Measurements from ENCODE around the gene FBXO38. TPM values are rescaled to one million over a fixed set of nuclear protein-coding genes. Genes with fewer than 3 reads are reported as not detected.

The FBXO38 gene
- total and polyA plus RNA-seq, 12 donors = 12.3 to 88.2 (median 41.9) TPM

DNA sequence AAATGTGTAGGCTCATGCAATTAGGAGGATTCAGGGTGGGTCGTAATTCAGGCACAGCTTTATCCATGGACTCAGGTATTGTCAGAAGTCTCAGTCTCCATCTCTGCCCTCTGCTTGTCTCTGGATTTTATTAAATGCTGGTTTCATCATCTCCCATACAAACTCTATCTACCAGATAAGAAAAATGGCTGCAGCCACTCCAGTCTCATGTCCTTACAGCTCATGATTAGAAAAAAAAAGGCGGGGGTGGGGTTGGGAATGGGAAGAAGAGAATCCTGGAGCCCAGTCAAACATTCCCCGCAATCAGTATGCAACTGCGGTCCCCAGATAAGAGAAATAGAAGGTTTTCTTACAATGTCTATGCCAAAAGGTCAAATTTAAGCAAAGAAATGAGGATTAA, 7.6 kb upstream of the FBXO38 start:
- Histone ChIP-seq H3K36me3 (replicated peaks in 1 of 2) (no peaks in the 10 kb centered on the region), H3K4me1 (replicated peaks in 1 of 2) (peaks cover 0 to 8% of the 10 kb centered on the region in 2 donors), H3K9me3 (replicated peaks in 1 of 3) (no peaks in the 10 kb centered on the region), H3K27ac (no peak overlapping the region), H3K27me3 (no peaks in the 10 kb centered on the region), H3K4me3 (no peak overlapping the region)
- intact Hi-C loops (cut with DNase I) = loop anchor here in 1 of 2 donors (10.0 kb wide), 1 partner anchor 201 kb away; no protein-coding TSS in a partner anchor
- 77 to 87% (median 86%) methylated on average over 4 of the region's 4 CpGs for whole genome bisulfite sequencing, 4 donors
- TF ChIP-seq, protein P1, sequence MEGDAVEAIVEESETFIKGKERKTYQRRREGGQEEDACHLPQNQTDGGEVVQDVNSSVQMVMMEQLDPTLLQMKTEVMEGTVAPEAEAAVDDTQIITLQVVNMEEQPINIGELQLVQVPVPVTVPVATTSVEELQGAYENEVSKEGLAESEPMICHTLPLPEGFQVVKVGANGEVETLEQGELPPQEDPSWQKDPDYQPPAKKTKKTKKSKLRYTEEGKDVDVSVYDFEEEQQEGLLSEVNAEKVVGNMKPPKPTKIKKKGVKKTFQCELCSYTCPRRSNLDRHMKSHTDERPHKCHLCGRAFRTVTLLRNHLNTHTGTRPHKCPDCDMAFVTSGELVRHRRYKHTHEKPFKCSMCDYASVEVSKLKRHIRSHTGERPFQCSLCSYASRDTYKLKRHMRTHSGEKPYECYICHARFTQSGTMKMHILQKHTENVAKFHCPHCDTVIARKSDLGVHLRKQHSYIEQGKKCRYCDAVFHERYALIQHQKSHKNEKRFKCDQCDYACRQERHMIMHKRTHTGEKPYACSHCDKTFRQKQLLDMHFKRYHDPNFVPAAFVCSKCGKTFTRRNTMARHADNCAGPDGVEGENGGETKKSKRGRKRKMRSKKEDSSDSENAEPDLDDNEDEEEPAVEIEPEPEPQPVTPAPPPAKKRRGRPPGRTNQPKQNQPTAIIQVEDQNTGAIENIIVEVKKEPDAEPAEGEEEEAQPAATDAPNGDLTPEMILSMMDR (IDR thresholded peaks at IDR 0.05) = no peak
- no peak for TF ChIP-seq POLR2A (IDR thresholded peaks at IDR 0.05)
- DNase-seq = peak in 1 of 7 donors; percentile 13

DNA sequence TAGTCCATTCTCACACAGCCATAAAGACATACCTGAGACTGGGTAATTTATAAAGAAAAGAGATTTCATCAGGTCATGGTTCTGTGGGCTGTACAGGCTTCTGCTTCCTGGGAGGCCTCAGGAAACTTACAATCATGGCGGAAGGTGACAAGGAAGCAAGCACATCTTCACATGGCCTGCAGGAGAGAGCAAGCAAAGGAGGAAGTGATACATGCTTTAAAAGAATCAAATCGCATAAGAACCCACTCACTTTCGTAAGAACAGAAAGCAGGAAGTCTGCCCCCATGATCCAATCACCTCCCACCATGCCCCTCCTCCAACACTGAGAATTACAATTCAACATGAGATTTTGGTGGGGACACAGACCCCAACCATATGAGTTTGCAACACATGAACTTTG, 5.1 kb upstream of the FBXO38 start:
- 85 to 92% (median 89%) methylated on average over 3 of the region's 3 CpGs for WGBS, 4 donors
- DNase-seq = no peak
- Histone ChIP-seq H3K9me3 (replicated peaks in 1 of 3) (no peaks in the 10 kb centered on the region), H3K27ac (no peak overlapping the region), H3K27me3 (no peaks in the 10 kb centered on the region), H3K4me1 (replicated peaks in 1 of 2) (peaks cover 0 to 15% of the 10 kb centered on the region in 2 donors), H3K36me3 (replicated peaks in 1 of 2) (no peaks in the 10 kb centered on the region), H3K4me3 (no peak overlapping the region)
- TF ChIP-seq POLR2A (IDR thresholded peaks at IDR 0.05) = no peak
- TF ChIP-seq, protein P1 (IDR thresholded peaks at IDR 0.05) = no peak
- intact Hi-C loops (cut with DNase I) = loop anchor here in 1 of 2 donors (10.0 kb wide), 1 partner anchor 204 kb away; no protein-coding TSS in a partner anchor

DNA sequence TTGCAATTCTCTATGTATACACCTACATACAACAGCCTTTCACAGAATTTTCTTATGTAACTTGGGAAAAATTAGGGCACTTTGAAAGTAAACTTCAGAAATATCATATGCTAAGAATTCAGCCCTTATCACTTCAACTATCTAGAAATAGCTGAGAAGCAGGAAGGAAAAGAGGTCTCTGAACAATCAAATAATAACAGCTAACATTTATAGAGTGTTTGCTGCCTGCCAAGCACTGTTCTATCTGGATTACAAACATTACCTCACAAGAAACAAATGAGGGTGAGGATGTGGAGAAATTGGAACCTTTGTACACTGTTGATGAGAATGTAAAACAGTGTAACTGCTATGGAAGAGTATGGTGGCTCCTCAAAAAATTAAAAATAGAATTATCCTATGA, 4.4 kb upstream of the FBXO38 start:
- H3K4me1 ChIP-seq (replicated peaks in 1 of 2) = peaks cover under 1 to 12% of the 10 kb centered on the region in 2 donors
- intact Hi-C loops (cut with DNase I) = loop anchor here in 1 of 2 donors (10.0 kb wide), 1 partner anchor 205 kb away; no protein-coding TSS in a partner anchor

DNA sequence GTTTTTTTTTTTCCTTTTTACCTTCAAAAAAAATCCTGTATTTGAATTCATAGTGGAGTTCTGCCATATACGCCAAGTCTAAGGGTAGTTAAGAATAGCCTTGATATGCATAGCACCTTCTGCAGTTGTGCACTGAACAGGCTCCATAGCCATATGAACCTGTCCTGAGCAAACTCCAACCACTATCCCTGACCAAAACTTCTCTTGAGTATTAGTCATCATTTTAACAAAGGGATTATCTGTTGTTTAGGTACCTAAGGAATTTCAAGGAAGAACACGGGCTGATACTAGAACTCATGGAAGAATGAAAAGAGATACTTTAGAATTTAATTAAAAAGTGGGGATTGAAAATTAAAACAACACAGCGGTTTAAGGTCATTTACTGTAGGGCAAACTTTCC, 1.9 kb upstream of the FBXO38 start:
- intact Hi-C loops (cut with DNase I) = no loop called here

More for the DNA sequence above, 4.4 kb upstream of the FBXO38 start:
- Histone ChIP-seq H3K36me3 (replicated peaks in 1 of 2) (no peaks in the 10 kb centered on the region), H3K27me3 (no peaks in the 10 kb centered on the region), H3K27ac (no peak overlapping the region), H3K9me3 (replicated peaks in 1 of 3) (no peaks in the 10 kb centered on the region), H3K4me3 (no peak overlapping the region)
- TF ChIP-seq, protein P1 (IDR thresholded peaks at IDR 0.05) = no peak
- TF ChIP-seq POLR2A (IDR thresholded peaks at IDR 0.05) = no peak
- DNase-seq = no peak

More for the DNA sequence above, 1.9 kb upstream of the FBXO38 start:
- DNase-seq = no peak
- no peak overlapping the region for H3K4me3 ChIP-seq
- no peaks in the 10 kb centered on the region for H3K9me3 ChIP-seq (replicated peaks in 1 of 3)
- H3K27me3 ChIP-seq = no peaks in the 10 kb centered on the region
- H3K36me3 ChIP-seq (replicated peaks in 1 of 2) = no peaks in the 10 kb centered on the region
- H3K27ac ChIP-seq = no peak overlapping the region
- WGBS, 4 donors = 94 to 98% (median 97%) methylated on average over 3 of the region's 3 CpGs
- H3K4me1 ChIP-seq (replicated peaks in 1 of 2) = peaks cover 9 to 33% of the 10 kb centered on the region in 2 donors
- TF ChIP-seq, protein P1 (IDR thresholded peaks at IDR 0.05) = no peak
- TF ChIP-seq POLR2A (IDR thresholded peaks at IDR 0.05) = no peak

All from adrenal gland (tissue), 12 donors.